ENCODE measurements around the gene HS2ST1. TPM values are rescaled to one million over a fixed set of nuclear protein-coding genes. Genes with fewer than 3 reads are reported as not detected.

Gene HS2ST1
- total RNA-seq, 1 donor from 2014 or later, result 11.5 TPM

GRCh38 chr1:87074001-87074795 lies 159.8 kb downstream of the HS2ST1 start:
- intact Hi-C loops (cut with DNase I), result no loop called here

GRCh38 chr1:87077959-87078639 lies 163.7 kb downstream of the HS2ST1 start:
- intact Hi-C loops (cut with DNase I), result no loop called here
- Histone ChIP-seq H3K36me3 (no peaks in the 10 kb centered on the region), H3K27me3 (no peaks in the 10 kb centered on the region), H3K27ac (no peak overlapping the region), H3K4me3 (no peak overlapping the region), H3K9me3 (no peaks in the 10 kb centered on the region), H3K4me1 (no peaks in the 10 kb centered on the region)
- DNase-seq (ENCODE audit: extremely low spot score in 2 of 2), result no peak
- TF ChIP-seq CTCF (IDR thresholded peaks at IDR 0.05), result no peak
- TF ChIP-seq POLR2A (IDR thresholded peaks at IDR 0.05), result no peak
- TF ChIP-seq POLR2AphosphoS5 (IDR thresholded peaks at IDR 0.05; ENCODE audit: insufficient read depth in 1 of 2, low read depth in 1 of 2), result no peak

More at GRCh38 chr1:87074001-87074795, 159.8 kb downstream of the HS2ST1 start:
- Histone ChIP-seq H3K4me1 (no peaks in the 10 kb centered on the region), H3K4me3 (no peak overlapping the region), H3K9me3 (no peaks in the 10 kb centered on the region), H3K27me3 (no peaks in the 10 kb centered on the region), H3K36me3 (no peaks in the 10 kb centered on the region), H3K27ac (no peak overlapping the region)
- TF ChIP-seq CTCF (IDR thresholded peaks at IDR 0.05), result no peak
- TF ChIP-seq POLR2AphosphoS5 (IDR thresholded peaks at IDR 0.05; ENCODE audit: insufficient read depth in 1 of 2, low read depth in 1 of 2), result no peak
- TF ChIP-seq POLR2A (IDR thresholded peaks at IDR 0.05), result no peak
- no peak for DNase-seq (ENCODE audit: extremely low spot score in 2 of 2)

- Histone ChIP-seq H3K4me3 (no peak overlapping the region), H3K27me3 (no peaks in the 10 kb centered on the region), H3K36me3 (no peaks in the 10 kb centered on the region), H3K27ac (no peak overlapping the region), H3K4me1 (no peaks in the 10 kb centered on the region), H3K9me3 (no peaks in the 10 kb centered on the region)
- intact Hi-C loops (cut with DNase I), result loop anchor here (10.0 kb wide), 2 partner anchors 240 to 380 kb away; partner anchors contain the start of gene SH3GLB1
- no peak for DNase-seq (ENCODE audit: extremely low spot score in 2 of 2)
- TF ChIP-seq POLR2AphosphoS5 (IDR thresholded peaks at IDR 0.05; ENCODE audit: insufficient read depth in 1 of 2, low read depth in 1 of 2) (no peak), CTCF (IDR thresholded peaks at IDR 0.05) (peak; percentile 14 to 56 (median 39))
Observed at GRCh38 chr1:87084244-87084836, 169.9 kb downstream of the HS2ST1 start.

- TF ChIP-seq POLR2A (IDR thresholded peaks at IDR 0.05) (no peak), CTCF (IDR thresholded peaks at IDR 0.05) (no peak)
- intact Hi-C loops (cut with DNase I), result loop anchor here (10.0 kb wide), 2 partner anchors 241 to 381 kb away; partner anchors contain the start of gene SH3GLB1
- Histone ChIP-seq H3K9me3 (no peaks in the 10 kb centered on the region), H3K4me3 (no peak overlapping the region), H3K27me3 (no peaks in the 10 kb centered on the region), H3K27ac (no peak overlapping the region), H3K4me1 (no peaks in the 10 kb centered on the region), H3K36me3 (no peaks in the 10 kb centered on the region)
- DNase-seq (ENCODE audit: extremely low spot score in 2 of 2), result no peak
Observed at GRCh38 chr1:87086120-87086519, 171.7 kb downstream of the HS2ST1 start.

Data from vagina (tissue), 2 donors.